Measurements from ENCODE around the gene ARL4A. TPM values are rescaled to one million over a fixed set of nuclear protein-coding genes. Genes with fewer than 3 reads are reported as not detected.
"Not testable (repeated sequence)": the region's sequence is repeated elsewhere in the genome, so short reads cannot be mapped to it uniquely, and the experiment has no call there.

ARL4A gene
- total RNA-seq, 1 donor from 2014 or later, result 54.8 TPM

DNA sequence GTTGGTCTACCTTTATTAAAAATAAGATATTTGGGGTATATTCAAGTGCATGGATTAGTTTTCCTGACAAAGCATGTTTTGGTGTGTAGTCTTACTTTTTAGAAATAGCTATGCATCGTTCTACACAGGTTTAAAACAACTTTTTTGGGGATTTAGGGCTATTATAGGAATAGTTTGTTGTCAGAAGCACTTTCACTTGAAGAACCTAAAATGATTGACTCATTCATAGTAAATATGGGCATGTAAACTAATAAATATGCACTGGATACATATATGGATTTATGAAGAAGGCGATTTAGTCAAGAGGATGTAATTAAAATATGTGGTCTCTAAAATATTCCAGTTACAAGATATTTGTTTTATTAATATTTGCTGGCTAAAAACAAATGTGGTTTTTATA is 2.0 kb downstream of the ARL4A start:
- Histone ChIP-seq H3K27me3 (ENCODE audit: control insufficient read depth, insufficient read depth, low read length) (no peaks in the 10 kb centered on the region), H3K4me3 (ENCODE audit: low read depth, low read length) (peak overlapping the region; percentile 84), H3K36me3 (ENCODE audit: control insufficient read depth, insufficient read depth, low read length) (no peaks in the 10 kb centered on the region)
- TF ChIP-seq, protein P1, sequence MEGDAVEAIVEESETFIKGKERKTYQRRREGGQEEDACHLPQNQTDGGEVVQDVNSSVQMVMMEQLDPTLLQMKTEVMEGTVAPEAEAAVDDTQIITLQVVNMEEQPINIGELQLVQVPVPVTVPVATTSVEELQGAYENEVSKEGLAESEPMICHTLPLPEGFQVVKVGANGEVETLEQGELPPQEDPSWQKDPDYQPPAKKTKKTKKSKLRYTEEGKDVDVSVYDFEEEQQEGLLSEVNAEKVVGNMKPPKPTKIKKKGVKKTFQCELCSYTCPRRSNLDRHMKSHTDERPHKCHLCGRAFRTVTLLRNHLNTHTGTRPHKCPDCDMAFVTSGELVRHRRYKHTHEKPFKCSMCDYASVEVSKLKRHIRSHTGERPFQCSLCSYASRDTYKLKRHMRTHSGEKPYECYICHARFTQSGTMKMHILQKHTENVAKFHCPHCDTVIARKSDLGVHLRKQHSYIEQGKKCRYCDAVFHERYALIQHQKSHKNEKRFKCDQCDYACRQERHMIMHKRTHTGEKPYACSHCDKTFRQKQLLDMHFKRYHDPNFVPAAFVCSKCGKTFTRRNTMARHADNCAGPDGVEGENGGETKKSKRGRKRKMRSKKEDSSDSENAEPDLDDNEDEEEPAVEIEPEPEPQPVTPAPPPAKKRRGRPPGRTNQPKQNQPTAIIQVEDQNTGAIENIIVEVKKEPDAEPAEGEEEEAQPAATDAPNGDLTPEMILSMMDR (IDR thresholded peaks at IDR 0.05; ENCODE audit: insufficient read depth, low read length, severe bottlenecking), result no peak
- DNase-seq (ENCODE audit: low read depth), result no peak
- FAIRE-seq, result no peak

- DNase-seq (ENCODE audit: low read depth) (no peak), FAIRE-seq (no peak)
- no peaks in the 10 kb centered on the region for H3K36me3 ChIP-seq (ENCODE audit: control insufficient read depth, insufficient read depth, low read length)
- peak overlapping the region; percentile 84 for H3K4me3 ChIP-seq (ENCODE audit: low read depth, low read length)
- TF ChIP-seq, protein P1 (IDR thresholded peaks at IDR 0.05; ENCODE audit: insufficient read depth, low read length, severe bottlenecking), result no peak
- H3K27me3 ChIP-seq (ENCODE audit: control insufficient read depth, insufficient read depth, low read length), result no peaks in the 10 kb centered on the region
Observed at GRCh38 chr7:12690041-12690878, 2.8 kb downstream of the ARL4A start.

- not testable (repeated sequence) for H3K36me3 ChIP-seq (ENCODE audit: control insufficient read depth, insufficient read depth, low read length); H3K27me3 ChIP-seq (ENCODE audit: control insufficient read depth, insufficient read depth, low read length); DNase-seq (ENCODE audit: low read depth); FAIRE-seq; H3K4me3 ChIP-seq (ENCODE audit: low read depth, low read length)
Observed at GRCh38 chr7:12691388-12691787, 4.0 kb downstream of the ARL4A start.

GRCh38 chr7:12692035-12692434 is 4.6 kb downstream of the ARL4A start:
- Histone ChIP-seq H3K27me3 (ENCODE audit: control insufficient read depth, insufficient read depth, low read length) (no peaks in the 10 kb centered on the region), H3K36me3 (ENCODE audit: control insufficient read depth, insufficient read depth, low read length) (no peaks in the 10 kb centered on the region), H3K4me3 (ENCODE audit: low read depth, low read length) (no peak overlapping the region)
- TF ChIP-seq, protein P1 (IDR thresholded peaks at IDR 0.05; ENCODE audit: insufficient read depth, low read length, severe bottlenecking), result no peak
- DNase-seq (ENCODE audit: low read depth) (no peak), FAIRE-seq (no peak)

DNA sequence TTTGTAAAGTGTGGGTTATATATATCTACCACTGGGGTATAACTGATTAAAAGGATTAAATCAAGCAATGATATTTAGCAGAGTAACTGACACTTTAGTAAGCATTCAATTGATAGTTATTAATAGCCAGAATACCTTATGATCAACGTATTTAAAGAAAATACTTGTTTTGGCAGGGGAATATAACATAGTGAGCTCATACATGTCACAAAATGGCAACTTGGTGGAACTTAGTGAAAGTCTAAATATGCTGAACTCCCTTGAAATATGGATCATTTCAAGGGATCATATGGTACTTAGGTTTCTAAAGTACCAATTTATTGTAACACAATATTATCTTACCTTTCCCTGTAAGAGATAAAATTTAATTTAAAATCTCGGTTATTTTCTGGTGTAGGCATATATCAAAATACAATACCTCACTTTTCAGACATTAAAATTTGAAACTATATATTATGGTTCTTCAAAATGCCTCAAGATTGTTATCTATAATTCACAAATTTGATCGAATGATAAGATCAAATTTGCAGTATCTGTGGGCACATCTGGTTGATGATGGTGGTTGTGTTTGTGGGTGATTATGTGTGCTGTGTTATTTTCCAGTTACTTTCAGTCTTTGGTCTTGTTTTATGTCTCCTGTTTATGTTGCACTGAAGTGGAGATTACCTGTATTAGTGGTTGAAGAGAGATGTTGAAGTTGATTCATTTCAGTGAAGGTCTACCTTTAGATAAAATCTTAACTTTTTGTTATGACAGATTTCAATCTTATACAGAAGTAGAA is 5.2 kb downstream of the ARL4A start:
- Histone ChIP-seq H3K27me3 (ENCODE audit: control insufficient read depth, insufficient read depth, low read length) (no peaks in the 10 kb centered on the region), H3K4me3 (ENCODE audit: low read depth, low read length) (no peak overlapping the region), H3K36me3 (ENCODE audit: control insufficient read depth, insufficient read depth, low read length) (no peaks in the 10 kb centered on the region)
- TF ChIP-seq, protein P1 (IDR thresholded peaks at IDR 0.05; ENCODE audit: insufficient read depth, low read length, severe bottlenecking), result no peak
- no peak for FAIRE-seq
- no peak for DNase-seq (ENCODE audit: low read depth)

- no peak overlapping the region for H3K4me3 ChIP-seq (ENCODE audit: low read depth, low read length)
- TF ChIP-seq, protein P1 (IDR thresholded peaks at IDR 0.05; ENCODE audit: insufficient read depth, low read length, severe bottlenecking), result no peak
- no peaks in the 10 kb centered on the region for H3K36me3 ChIP-seq (ENCODE audit: control insufficient read depth, insufficient read depth, low read length)
- DNase-seq (ENCODE audit: low read depth) (no peak), FAIRE-seq (no peak)
- no peaks in the 10 kb centered on the region for H3K27me3 ChIP-seq (ENCODE audit: control insufficient read depth, insufficient read depth, low read length)
Observed at GRCh38 chr7:12694817-12695216, 7.4 kb downstream of the ARL4A start.
